Muscle layer of duodenum (tissue), 2 donors: ENCODE data around the gene FREM3.
"Not testable (repeated sequence)": the region's sequence is repeated elsewhere in the genome, so short reads cannot be mapped to it uniquely, and the experiment has no call there.

Experiments
- H3K27ac ChIP-seq: one replicate; pipeline ENCODE4 v1.7.0; 2013; ENCODE audit warnings: mild to moderate bottlenecking, low read length
- H3K27me3 ChIP-seq: one replicate; pipeline ENCODE4 v1.7.0; 2013; ENCODE audit warnings: low read depth, mild to moderate bottlenecking, control low read depth, low read length
- H3K36me3 ChIP-seq, 2 donors: one replicate each; pipeline ENCODE4 v1.7.0; 2013; ENCODE audit warnings: low read length in 2 of 2, control low read depth in 1 of 2, mild to moderate bottlenecking in 1 of 2; ENCODE audit not compliant: insufficient read depth in 2 of 2, control insufficient read depth in 1 of 2
- H3K4me1 ChIP-seq, 2 donors: one replicate each; pipeline ENCODE4 v1.7.0; 2013; ENCODE audit warnings: low read length in 2 of 2, mild to moderate bottlenecking in 2 of 2, control low read depth in 1 of 2, moderate library complexity in 1 of 2; ENCODE audit not compliant: insufficient read depth in 2 of 2, control insufficient read depth in 1 of 2
- H3K4me3 ChIP-seq, 2 donors: one replicate each; pipeline ENCODE4 v1.7.0; 2013; ENCODE audit warnings: low read length in 2 of 2, low read depth in 1 of 2, mild to moderate bottlenecking in 1 of 2
- H3K9me3 ChIP-seq, 2 donors: one replicate each; pipeline ENCODE4 v1.7.0; 2013; ENCODE audit warnings: low read length in 2 of 2, control low read depth in 1 of 2, mild to moderate bottlenecking in 1 of 2; ENCODE audit not compliant: control insufficient read depth in 1 of 2
- donor health status: healthy.

The FREM3 gene

DNA sequence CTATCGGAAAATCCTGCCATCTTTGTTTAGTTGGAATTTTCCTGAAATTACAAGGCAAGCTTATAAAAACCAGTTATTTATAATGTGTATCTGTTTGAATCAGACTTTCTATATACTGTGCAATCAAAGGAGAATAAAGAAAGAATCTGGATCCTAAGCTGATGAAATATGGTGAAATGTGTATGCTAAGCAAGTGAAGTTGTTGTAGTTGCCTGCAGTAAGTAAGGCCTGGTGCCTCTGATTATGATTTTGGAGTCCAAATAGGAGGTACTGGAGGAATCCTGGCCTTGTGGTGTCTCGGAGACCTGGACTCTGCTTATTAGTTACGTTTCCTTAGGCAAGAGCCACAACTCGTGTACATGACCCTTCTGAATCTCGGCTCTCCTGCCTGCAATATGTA lies 13.1 kb upstream of the FREM3 start:
- Histone ChIP-seq H3K27me3 (no peaks in the 10 kb centered on the region), H3K36me3 (no peaks in the 10 kb centered on the region), H3K9me3 (no peaks in the 10 kb centered on the region), H3K4me1 (no peaks in the 10 kb centered on the region), H3K27ac (no peak overlapping the region), H3K4me3 (no peak overlapping the region)

DNA sequence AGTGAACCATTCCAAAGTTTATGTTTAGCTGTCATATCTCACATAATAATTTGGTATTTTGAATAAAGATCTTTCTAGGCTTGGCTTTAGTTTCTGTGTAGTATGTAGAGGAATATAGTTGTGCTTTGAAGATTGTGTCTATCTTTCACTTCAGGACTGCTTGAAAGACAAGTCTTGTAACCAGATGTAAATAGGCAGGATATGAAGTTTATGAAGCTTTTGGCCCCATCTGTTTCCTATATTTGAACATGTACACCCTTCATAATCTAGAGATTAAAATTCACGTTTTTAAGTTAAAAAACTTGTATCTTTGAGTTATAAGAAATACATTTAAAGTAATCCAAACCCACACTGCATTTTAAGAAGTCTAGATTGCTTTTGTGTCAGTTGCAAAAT lies 11.7 kb upstream of the FREM3 start:
- no peaks in the 10 kb centered on the region for H3K4me1 ChIP-seq
- H3K4me3 ChIP-seq = no peak overlapping the region
- H3K27ac ChIP-seq = no peak overlapping the region
- no peaks in the 10 kb centered on the region for H3K36me3 ChIP-seq
- no peaks in the 10 kb centered on the region for H3K9me3 ChIP-seq
- H3K27me3 ChIP-seq = no peaks in the 10 kb centered on the region

DNA sequence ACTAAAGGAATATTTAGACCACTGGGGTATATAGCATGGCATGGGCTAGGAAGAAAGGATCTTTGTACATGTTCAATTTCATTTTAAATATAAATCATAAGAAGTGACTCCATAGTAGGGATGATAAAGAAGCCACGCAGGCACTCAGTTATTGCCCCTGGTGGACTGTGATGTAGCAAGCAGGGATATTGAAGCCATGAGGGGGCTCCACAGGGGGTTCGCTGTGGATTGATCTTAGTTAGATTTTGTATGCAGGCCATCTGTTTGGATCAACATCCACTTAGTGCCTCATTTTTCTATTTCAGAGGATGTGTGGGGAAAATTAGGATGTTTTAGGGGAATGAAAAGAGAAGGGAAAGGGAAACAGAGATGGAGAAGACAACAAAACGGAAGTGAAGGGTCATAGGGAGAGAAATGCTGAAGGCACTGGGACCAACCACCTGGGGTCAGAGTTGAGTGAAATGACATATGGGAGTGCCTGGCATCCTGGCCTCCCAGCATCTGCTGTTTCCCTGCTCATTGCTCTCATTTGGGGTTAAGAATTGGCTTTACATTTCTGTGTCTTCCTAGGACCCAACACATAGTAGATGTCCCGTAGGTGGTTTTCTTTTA lies 11.2 kb upstream of the FREM3 start:
- Histone ChIP-seq H3K27me3 (no peaks in the 10 kb centered on the region), H3K27ac (no peak overlapping the region), H3K36me3 (no peaks in the 10 kb centered on the region), H3K4me1 (no peaks in the 10 kb centered on the region), H3K4me3 (no peak overlapping the region), H3K9me3 (no peaks in the 10 kb centered on the region)

DNA sequence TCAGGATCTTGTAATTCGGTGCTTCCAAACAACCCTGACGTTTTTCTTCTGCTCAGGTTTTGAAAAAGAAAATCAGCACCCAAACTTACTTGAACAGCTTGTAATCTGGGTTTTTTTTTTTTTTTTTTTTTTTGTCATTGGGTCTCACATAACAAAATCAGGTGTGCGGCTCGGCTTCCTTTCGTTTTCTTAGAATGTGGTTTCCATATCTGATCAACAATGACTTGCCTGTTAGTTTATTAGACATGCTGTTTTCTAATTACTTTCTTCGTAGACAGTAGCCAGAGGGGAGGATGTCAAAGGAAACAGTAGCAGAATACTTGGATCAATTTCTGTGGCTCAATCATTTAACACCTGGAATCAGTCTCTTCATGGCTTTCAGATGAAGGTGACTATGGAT lies 890 bp upstream of the FREM3 start:
- H3K4me3 ChIP-seq = peak overlapping the region in 1 of 2 donors; percentile 23
- peaks cover 0 to 18% of the 10 kb centered on the region in 2 donors for H3K4me1 ChIP-seq
- H3K9me3 ChIP-seq = no peaks in the 10 kb centered on the region
- peaks cover 24% of the 10 kb centered on the region for H3K27me3 ChIP-seq
- no peaks in the 10 kb centered on the region for H3K36me3 ChIP-seq
- H3K27ac ChIP-seq = no peak overlapping the region

DNA sequence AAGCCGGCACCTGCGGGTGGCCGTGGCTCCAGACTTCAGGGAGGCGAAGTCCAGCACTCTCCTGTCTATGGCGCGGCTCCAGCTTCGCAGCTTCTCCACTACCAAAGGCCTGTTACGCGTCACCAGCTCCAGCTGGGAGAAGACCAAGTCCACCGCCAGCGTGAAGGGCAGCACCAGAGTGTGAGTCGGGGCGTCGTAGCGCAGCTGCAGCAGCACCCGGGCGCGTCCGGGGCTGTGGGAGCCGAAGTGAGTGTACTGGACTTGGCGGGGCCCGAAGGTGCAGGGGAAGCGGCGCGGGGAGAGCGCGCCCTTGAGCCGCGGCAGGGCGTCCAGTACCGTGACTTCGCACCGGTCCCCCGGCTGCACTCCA lies 444 bp downstream of the FREM3 start:
- H3K4me1 ChIP-seq = peaks cover 0 to 18% of the 10 kb centered on the region in 2 donors
- no peaks in the 10 kb centered on the region for H3K36me3 ChIP-seq
- peaks cover 24% of the 10 kb centered on the region for H3K27me3 ChIP-seq
- H3K27ac ChIP-seq = no peak overlapping the region
- H3K9me3 ChIP-seq = no peaks in the 10 kb centered on the region
- H3K4me3 ChIP-seq = peak overlapping the region in 1 of 2 donors; percentile 60

DNA sequence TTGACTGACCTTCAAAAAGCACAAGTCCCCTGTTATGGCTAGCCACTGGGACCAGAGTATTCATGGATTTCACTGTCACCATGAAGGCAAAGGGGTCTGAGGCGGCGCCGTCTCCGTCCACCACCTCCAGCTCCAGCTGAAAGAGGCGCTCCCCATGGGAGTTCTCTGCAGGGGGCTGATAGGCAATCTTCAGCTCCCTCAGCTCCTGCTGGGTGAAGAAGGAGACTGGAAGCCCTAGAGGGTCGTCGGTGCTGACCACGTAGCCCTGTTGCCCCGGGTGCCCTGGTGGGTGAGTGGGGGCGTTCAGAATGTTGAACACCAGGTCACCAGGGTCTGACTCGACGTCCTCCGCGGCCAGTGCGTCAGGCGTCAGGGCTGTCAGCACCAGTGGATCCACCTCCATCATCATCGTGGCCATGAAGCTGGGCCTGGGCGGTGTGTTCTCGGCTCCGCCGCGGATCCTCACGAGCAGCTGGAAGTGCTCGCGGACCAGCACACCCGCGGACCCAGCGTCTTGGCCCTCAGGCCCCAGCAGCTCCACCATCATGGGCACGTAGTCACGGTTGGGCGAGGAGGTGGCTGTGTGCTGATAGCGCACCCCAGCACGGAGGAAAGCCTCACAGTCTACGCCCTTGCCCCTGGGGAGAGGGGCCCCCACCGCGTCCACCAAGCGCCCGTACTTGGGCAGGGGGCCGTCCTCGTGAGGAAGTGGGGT lies 987 bp downstream of the FREM3 start:
- Histone ChIP-seq H3K4me1 (peaks cover 0 to 18% of the 10 kb centered on the region in 2 donors), H3K9me3 (no peaks in the 10 kb centered on the region), H3K27ac (no peak overlapping the region), H3K27me3 (peaks cover 24% of the 10 kb centered on the region), H3K4me3 (peak overlapping the region in 1 of 2 donors; percentile 60), H3K36me3 (no peaks in the 10 kb centered on the region)

DNA sequence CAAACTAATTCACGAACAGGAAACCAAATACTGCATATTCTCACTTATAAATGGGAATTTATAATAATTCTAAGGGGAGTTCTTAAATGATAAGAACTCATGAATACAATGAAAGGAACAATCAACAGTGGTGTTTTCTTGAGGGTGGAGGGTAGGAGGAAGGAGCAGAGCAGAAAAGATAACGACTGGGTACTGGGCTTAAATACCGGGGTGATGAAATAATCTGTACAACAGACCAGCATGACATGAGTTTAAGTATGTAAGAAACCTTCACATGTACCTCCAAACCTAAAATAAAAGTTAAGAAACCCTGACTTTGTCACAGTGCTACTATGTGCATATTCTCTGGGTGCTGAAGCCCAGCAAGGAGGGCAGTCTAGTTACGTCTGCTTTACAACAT lies 6.6 kb downstream of the FREM3 start:
- Histone ChIP-seq H3K36me3 (no peaks in the 10 kb centered on the region), H3K27ac (no peak overlapping the region), H3K9me3 (no peaks in the 10 kb centered on the region), H3K4me3 (no peak overlapping the region), H3K27me3 (peaks cover 5% of the 10 kb centered on the region), H3K4me1 (no peaks in the 10 kb centered on the region)

DNA sequence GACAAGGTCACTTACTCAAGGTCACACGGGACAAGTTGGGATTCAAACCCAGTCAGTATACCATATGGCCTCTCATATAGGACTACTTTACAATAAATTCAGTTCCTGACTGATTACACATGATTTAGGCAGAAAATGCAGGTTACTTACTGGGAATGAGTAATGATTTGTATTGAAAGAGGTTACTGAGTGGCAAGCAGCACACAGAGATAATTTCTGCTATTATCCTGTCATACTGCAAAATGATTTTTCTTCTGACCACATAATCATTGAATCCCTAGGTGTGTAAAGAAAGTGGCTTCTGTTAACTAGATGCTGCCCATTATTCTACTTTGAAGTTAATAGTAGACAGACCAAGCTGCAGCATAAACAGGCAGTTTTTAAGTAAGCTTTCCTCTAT lies 8.2 kb downstream of the FREM3 start:
- Histone ChIP-seq H3K4me3 (no peak overlapping the region), H3K36me3 (no peaks in the 10 kb centered on the region), H3K27ac (no peak overlapping the region), H3K9me3 (no peaks in the 10 kb centered on the region), H3K4me1 (no peaks in the 10 kb centered on the region), H3K27me3 (no peaks in the 10 kb centered on the region)

DNA sequence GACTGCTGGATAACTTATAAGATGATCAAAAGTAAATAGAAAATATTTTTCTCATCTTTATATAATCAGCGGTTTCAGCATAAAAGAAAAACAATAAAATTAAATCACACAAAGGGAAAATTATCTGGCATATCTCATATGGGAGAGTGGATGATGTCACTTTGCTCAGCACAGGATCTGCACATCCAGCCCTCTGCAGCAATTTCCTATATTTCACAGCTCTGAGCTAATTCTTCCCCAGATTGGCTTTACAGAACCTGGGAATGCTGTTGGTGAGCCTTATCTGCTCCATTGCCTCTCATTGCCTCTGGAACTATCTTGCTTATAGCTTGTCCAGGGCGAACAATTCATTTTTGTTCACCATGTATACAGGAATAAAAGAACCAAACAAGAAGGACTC lies 21.0 kb downstream of the FREM3 start:
- no peaks in the 10 kb centered on the region for H3K27me3 ChIP-seq
- H3K9me3 ChIP-seq = no peaks in the 10 kb centered on the region
- no peaks in the 10 kb centered on the region for H3K36me3 ChIP-seq
- H3K27ac ChIP-seq = no peak overlapping the region
- H3K4me3 ChIP-seq = no peak overlapping the region
- no peaks in the 10 kb centered on the region for H3K4me1 ChIP-seq

DNA sequence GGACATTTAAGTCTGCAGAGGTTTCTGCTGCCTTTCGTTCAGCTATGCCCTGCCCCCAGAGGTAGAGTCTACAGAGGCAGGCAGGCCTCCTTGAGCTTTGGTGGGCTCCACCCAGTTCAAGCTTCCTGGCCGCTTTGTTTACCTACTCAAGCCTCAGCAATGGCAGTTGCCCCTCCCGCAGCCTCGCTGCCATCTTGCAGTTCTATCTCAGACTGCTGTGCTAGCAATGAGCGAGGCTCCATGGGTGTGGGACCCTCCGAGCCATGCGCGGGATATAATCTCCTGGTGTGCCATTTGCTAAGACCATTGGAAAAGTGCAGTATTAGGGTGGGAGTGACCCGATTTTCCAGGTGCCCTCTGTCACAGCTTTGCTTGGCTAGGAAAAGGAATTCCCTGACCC lies 26.8 kb downstream of the FREM3 start:
- H3K27ac ChIP-seq, H3K4me3 ChIP-seq, H3K27me3 ChIP-seq, H3K9me3 ChIP-seq, H3K36me3 ChIP-seq, H3K4me1 ChIP-seq: not testable (repeated sequence)

DNA sequence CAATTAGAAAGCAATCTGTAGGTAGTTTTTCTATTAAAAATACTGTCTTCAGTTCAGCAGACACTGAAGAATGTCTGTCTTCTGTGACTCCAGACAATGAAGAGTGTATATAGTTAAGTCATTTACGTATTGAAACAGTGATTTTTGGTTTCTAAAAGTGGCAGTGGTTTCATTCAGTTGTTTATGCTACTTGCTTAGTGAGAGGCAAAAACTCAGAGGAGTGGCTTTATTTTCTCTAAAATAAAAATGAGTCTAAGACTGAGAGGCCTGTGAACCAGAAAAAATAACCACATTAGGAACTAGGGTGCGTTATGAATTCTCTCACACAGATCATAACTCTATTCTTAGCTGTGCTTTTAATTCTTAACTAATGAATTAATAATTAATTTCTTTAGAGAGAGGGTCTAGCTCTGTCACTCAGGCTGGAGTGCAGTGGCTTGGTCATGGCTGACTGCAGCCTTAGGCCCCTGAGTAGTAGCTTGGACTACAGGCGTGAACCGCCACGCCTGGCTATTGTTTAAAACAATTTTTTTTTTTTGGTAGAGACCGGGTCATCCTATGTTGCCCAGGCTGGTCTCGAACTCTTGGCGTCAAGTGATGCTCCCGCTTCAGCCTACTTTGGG lies 31.4 kb downstream of the FREM3 start:
- Histone ChIP-seq H3K4me3 (no peak overlapping the region), H3K27me3 (no peaks in the 10 kb centered on the region), H3K36me3 (no peaks in the 10 kb centered on the region), H3K27ac (no peak overlapping the region), H3K4me1 (peaks cover 0 to 2% of the 10 kb centered on the region in 2 donors), H3K9me3 (no peaks in the 10 kb centered on the region)
